Body of pancreas (tissue), 4 donors: Measurements from ENCODE around the gene OR51V1. TPM values are rescaled to one million over a fixed set of nuclear protein-coding genes. Genes with fewer than 3 reads are reported as not detected.

Experiments
- ATAC-seq: fragments of 150-250 bp; one replicate; pipeline ENCODE4 v1.9.1; 2016
- DNase-seq, 4 donors: peaks; one replicate each; pipeline ENCODE4 v3.0.0-alpha.2; 2019
- H3K27ac ChIP-seq, 4 donors: fragments of 200-600 bp; sonication (generic); 1 replicate in 3 of 4; 2 replicates in 1 of 4; pipeline versions ENCODE4 v1.5.1 to v1.6.1; 2016 to 2019; ENCODE audit warnings: mild to moderate bottlenecking in 1 of 4, mixed read lengths in 1 of 4, moderate library complexity in 1 of 4
- H3K27me3 ChIP-seq, 2 donors: fragments of 200-600 bp; sonication (generic); one replicate each; pipeline ENCODE4 v1.6.0; 2016; ENCODE audit warnings: mild to moderate bottlenecking in 1 of 2
- H3K36me3 ChIP-seq, 2 donors: fragments of 200-600 bp; sonication (generic); replicated peaks in 1 of 2; 2 replicates each; pipeline ENCODE4 v1.5.1; 2016; ENCODE audit warnings: low read depth in 2 of 2; ENCODE audit not compliant: insufficient read depth in 1 of 2
- H3K4me1 ChIP-seq: fragments of 200-600 bp; sonication (generic); one replicate; pipeline ENCODE4 v1.6.0; 2016
- H3K4me3 ChIP-seq, 2 donors: fragments of 200-600 bp; sonication (generic); 1 replicate in 1 of 2; 2 replicates in 1 of 2; pipeline ENCODE4 v1.5.1; 2016 to 2019
- H3K9me3 ChIP-seq, 3 donors: fragments of 200-600 bp; sonication (generic); 1 replicate in 2 of 3; 2 replicates in 1 of 3; pipeline ENCODE4 v1.5.1; 2016
- POLR2A ChIP-seq, 3 donors: fragments of 450-650 bp; IDR thresholded peaks; one replicate each; pipeline ENCODE4 v1.6.1; 2016; ENCODE audit warnings: antibody characterized with exemption in 3 of 3, mild to moderate bottlenecking in 2 of 3
- WGBS, 2 donors: methylation state at CpG; one replicate each; pipeline ENCODE4 v1.1.5; 2017; 5-methylcytosine and 5-hydroxymethylcytosine counted together
- intact Hi-C: fragments of 100-400 bp; cut with DNase I; formaldehyde crosslinking; loops from one replicate; pipeline ENCODE4 v1.15.1; 2023
- total RNA-seq, 2 donors: library from RNA; depleted of rRNA; stranded (reverse); fragments of >200 nt; gene quantifications; one replicate each; pipeline ENCODE4 v1.1.0, GENCODE V29; 2016
- TF ChIP-seq, protein P1 (sequence below), 7 experiments: fragments of 450-650 bp in 4 of 7; fragments of 200-600 bp in 3 of 7; sonication (generic) in 3 of 7; IDR thresholded peaks; one replicate each; pipeline ENCODE4 v1.5.1; 2016 to 2019; ENCODE audit warnings: antibody characterized with exemption in 7 of 7

OR51V1 gene
- total RNA-seq, 2 donors from 2014 or later: not detected

- H3K36me3 ChIP-seq: no peaks in the 10 kb centered on the region
- H3K4me1 ChIP-seq: no peaks in the 10 kb centered on the region
- H3K9me3 ChIP-seq: no peaks in the 10 kb centered on the region
- no peak for ATAC-seq
- H3K27me3 ChIP-seq: no peaks in the 10 kb centered on the region
- DNase-seq: no peak
- intact Hi-C loops: no loop called here
- no peak overlapping the region for H3K27ac ChIP-seq
- no peak overlapping the region for H3K4me3 ChIP-seq
- no peak for TF ChIP-seq POLR2A (IDR thresholded peaks at IDR 0.05)
- TF ChIP-seq, protein P1, sequence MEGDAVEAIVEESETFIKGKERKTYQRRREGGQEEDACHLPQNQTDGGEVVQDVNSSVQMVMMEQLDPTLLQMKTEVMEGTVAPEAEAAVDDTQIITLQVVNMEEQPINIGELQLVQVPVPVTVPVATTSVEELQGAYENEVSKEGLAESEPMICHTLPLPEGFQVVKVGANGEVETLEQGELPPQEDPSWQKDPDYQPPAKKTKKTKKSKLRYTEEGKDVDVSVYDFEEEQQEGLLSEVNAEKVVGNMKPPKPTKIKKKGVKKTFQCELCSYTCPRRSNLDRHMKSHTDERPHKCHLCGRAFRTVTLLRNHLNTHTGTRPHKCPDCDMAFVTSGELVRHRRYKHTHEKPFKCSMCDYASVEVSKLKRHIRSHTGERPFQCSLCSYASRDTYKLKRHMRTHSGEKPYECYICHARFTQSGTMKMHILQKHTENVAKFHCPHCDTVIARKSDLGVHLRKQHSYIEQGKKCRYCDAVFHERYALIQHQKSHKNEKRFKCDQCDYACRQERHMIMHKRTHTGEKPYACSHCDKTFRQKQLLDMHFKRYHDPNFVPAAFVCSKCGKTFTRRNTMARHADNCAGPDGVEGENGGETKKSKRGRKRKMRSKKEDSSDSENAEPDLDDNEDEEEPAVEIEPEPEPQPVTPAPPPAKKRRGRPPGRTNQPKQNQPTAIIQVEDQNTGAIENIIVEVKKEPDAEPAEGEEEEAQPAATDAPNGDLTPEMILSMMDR (IDR thresholded peaks at IDR 0.05): no peak
Measured at GRCh38 chr11:5159806-5160205, 40.7 kb downstream of the OR51V1 start.

DNA sequence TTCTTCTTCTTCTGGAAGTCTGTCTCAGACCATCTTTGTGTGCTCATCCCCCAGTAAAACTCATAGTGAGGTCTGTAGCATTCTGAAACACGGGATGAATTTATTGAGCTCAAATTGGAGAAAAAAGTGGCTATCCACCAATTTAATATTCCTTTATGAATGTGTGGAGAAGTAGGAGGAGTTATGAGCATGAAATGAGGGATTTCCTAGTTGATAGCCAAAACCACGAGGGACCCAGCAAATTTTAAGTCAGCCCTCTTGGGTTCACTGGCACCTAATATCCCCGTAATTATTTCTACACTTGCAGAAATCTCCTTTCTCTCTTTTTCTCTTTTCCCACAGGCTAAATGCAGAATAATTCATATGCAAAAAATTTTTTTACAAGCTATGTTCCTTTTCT is 45.8 kb downstream of the OR51V1 start, which contains the start of gene OR52A1:
Gene OR52A1 (minus strand): TSS at position 101 of the 400 bp plus-strand sequence. CDS start 2,388 bp downstream, outside the sequence.
- Histone ChIP-seq H3K9me3 (no peaks in the 10 kb centered on the region), H3K36me3 (no peaks in the 10 kb centered on the region), H3K4me1 (no peaks in the 10 kb centered on the region), H3K4me3 (no peak within 1 kb of the TSS), H3K27ac (no peak within 1 kb of the TSS), H3K27me3 (no peaks in the 10 kb centered on the region)
- TF ChIP-seq POLR2A (IDR thresholded peaks at IDR 0.05): no peak
- TF ChIP-seq, protein P1 (IDR thresholded peaks at IDR 0.05): no peak
- intact Hi-C loops: no loop called here
- DNase-seq: no peak
- ATAC-seq: no peak
- WGBS, 2 donors: 43 to 58% methylated on average over 3 of the region's 3 CpGs

GRCh38 chr11:5153574-5154431 is 46.7 kb downstream of the OR51V1 start:
- Histone ChIP-seq H3K4me3 (no peak overlapping the region), H3K27ac (no peak overlapping the region), H3K4me1 (no peaks in the 10 kb centered on the region), H3K9me3 (no peaks in the 10 kb centered on the region), H3K36me3 (no peaks in the 10 kb centered on the region), H3K27me3 (no peaks in the 10 kb centered on the region)
- intact Hi-C loops: no loop called here
- 40 to 47% methylated on average over 3 of the region's 3 CpGs for WGBS, 2 donors
- DNase-seq (no peak), ATAC-seq (no peak)
- TF ChIP-seq POLR2A (IDR thresholded peaks at IDR 0.05): no peak
- TF ChIP-seq, protein P1 (IDR thresholded peaks at IDR 0.05): no peak

- 62% methylated on average over 3 of the region's 3 CpGs for WGBS, 2 donors
- Histone ChIP-seq H3K27ac (no peak overlapping the region), H3K4me1 (no peaks in the 10 kb centered on the region), H3K27me3 (no peaks in the 10 kb centered on the region), H3K9me3 (no peaks in the 10 kb centered on the region), H3K4me3 (no peak overlapping the region), H3K36me3 (no peaks in the 10 kb centered on the region)
- DNase-seq (no peak), ATAC-seq (no peak)
- TF ChIP-seq, protein P1 (IDR thresholded peaks at IDR 0.05): no peak
- no peak for TF ChIP-seq POLR2A (IDR thresholded peaks at IDR 0.05)
- intact Hi-C loops: no loop called here
Measured at GRCh38 chr11:5151713-5152153, 48.7 kb downstream of the OR51V1 start.

Other genes with a start within 250 kb of the OR51V1 start
- gene OR51A2, start 245.0 kb downstream of the OR51V1 start, total RNA-seq: not detected
- not detected for gene OR51L1, start 205.8 kb downstream of the OR51V1 start, total RNA-seq
- not detected for gene OR52J3, start 154.2 kb downstream of the OR51V1 start, total RNA-seq
- not detected for gene OR52E2, start 141.1 kb downstream of the OR51V1 start, total RNA-seq
- not detected for gene OR52E1, start 131.1 kb downstream of the OR51V1 start, total RNA-seq
- gene OR52A5, start 62.3 kb downstream of the OR51V1 start, total RNA-seq: not detected
- not detected for gene OR52A1, start 45.9 kb downstream of the OR51V1 start, total RNA-seq
- 10 to 100 TPM in 1 of 2 donors, not detected in 1; 13.0 TPM for gene HBB, start 26.4 kb upstream of the OR51V1 start, total RNA-seq
- gene HBD, start 33.8 kb upstream of the OR51V1 start, total RNA-seq: not detected
- not detected for gene HBG1, start 49.2 kb upstream of the OR51V1 start, total RNA-seq
- gene HBG2, start 54.1 kb upstream of the OR51V1 start, total RNA-seq: not detected
- gene HBE1, start 69.3 kb upstream of the OR51V1 start, total RNA-seq: not detected
- gene OR51B4, start 101.3 kb upstream of the OR51V1 start, total RNA-seq: under 1 TPM; 0.52 to 0.66 TPM
- under 1 TPM in 1 of 2 donors, not detected in 1; 0.78 TPM for gene OR51B2, start 123.6 kb upstream of the OR51V1 start, total RNA-seq
- gene OR51B5, start 142.8 kb upstream of the OR51V1 start, total RNA-seq: not detected
- not detected for gene OR51B6, start 150.8 kb upstream of the OR51V1 start, total RNA-seq
- gene OR51M1, start 183.1 kb upstream of the OR51V1 start, total RNA-seq: not detected
- not detected for gene OR51Q1, start 221.4 kb upstream of the OR51V1 start, total RNA-seq
- gene OR51I1, start 240.8 kb upstream of the OR51V1 start, total RNA-seq: not detected
- not detected for gene OR51I2, start 248.6 kb upstream of the OR51V1 start, total RNA-seq